Epithelial cell of prostate (primary cell): ENCODE measurements around the gene TRPM1.

ENCODE experiments used
- DNase-seq: peaks from one replicate; pipeline ENCODE4 v3.0.0-alpha.2; 2011; ENCODE audit warnings: low read depth, low spot score
- H3K27ac ChIP-seq: fragments of 450-650 bp; 2 replicates; pipeline ENCODE4 v1.5.1; 2017; ENCODE audit warnings: mild to moderate bottlenecking

The TRPM1 gene

DNA sequence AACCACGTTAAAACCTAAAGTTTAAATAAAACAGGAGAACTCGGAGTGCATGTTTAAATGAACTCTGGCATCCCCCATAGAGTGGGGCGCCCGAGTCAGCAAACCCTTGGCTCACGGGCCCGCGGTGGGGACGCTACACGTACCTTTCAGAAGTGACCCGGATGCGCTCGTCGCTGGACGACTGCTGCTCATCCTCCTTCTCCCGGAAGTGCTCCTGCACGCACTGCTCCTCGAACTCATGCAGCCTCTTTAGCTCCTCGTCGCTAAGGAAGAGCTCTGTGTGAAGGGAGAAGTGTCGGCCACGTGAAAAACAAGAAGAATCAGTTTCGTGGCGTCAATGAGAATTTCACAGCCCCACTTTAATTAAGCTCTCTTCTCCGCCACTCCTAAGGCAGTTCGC lies 75.5 kb downstream of the TRPM1 start:
- H3K27ac ChIP-seq: no peak overlapping the region
- no peak for DNase-seq

DNA sequence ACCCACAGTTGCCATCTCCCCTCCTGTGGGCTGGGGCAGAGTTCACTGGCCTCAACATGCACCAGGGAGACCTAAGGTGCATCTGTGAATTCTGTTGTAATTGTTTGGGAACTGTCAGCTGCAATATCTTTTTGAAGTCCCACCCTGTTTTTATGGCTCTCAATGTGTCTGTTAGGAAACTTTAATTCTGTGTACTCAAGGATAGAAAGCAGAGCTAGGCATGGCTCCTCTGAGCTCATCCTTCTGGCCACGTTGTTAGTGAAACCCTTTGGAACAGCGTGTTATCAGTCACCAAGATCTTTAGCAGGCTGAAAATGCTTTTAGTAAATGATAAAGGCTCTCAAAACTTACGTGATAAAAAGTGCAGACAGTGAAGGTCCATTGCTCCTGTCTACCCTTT lies 76.5 kb downstream of the TRPM1 start:
- no peak for DNase-seq
- H3K27ac ChIP-seq: peak overlapping the region; percentile 95

DNA sequence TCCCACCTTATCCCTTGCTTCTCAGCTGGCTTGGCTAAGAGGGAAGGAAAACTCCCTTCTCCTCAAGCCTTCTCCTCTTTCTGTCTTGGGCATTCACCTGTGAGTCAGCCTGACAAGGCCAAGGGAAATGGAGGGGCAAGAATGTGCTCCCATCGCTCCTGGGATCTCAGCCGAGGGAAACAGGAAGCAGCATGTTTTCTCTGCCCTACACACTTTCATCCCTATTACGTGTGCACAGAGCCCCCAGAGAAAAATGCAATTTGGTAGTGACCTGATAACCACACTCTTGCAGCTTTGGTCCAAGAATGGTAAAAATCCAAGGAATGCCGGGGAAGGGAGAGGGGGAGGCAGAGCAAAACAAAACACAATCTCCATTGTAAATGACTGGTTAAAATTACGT lies 77.2 kb downstream of the TRPM1 start:
- H3K27ac ChIP-seq: peak overlapping the region; percentile 95
- peak; percentile 55 for DNase-seq

DNA sequence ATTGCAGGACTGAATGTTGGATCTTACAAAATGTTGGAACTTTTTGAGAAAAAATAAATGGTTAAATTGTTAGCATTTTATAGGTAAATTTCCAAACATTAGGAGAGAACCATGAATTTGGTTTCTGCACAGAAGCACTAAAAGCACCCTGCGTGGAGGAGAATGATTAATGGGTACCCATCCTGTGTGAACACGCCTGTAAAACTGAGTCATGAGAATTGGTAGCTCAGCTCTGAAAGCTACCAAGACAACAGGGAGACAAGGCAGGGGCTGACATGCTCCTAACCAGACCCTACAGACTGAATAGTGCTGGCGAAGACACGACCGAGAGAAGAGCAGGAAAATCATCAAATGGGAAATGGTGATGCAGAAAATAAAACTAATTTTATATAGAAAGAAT lies 77.7 kb downstream of the TRPM1 start:
- H3K27ac ChIP-seq: peak overlapping the region; percentile 95
- peak; percentile 74 for DNase-seq

DNA sequence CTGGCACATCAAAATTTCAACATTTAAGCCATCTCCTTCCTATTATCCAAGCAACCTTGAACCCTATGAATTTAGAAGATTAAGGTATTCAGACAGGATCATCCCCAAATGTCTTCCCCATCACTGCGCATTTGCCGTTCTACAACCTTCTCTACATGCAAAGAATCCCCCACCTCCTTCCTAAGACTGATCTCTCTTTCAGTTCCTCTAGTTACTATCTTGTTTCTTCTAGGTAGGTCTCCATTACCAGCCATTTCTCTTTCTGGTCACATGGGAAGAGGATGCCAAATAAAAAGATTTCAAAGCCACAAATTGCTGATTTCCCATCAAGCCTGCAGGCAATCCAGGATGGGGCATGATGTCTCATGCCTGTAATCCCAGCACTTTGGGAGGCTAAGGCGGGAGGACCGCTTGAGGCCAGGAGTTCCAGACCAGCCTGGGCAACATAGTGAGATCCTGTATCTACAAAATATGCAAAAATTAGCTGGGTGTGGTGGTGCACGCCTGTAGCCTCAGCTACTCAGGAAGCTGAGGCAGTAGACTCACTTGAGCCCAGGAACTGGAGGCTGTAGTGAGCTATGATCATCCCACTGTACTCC lies 80.4 kb downstream of the TRPM1 start:
- H3K27ac ChIP-seq: no peak overlapping the region
- no peak for DNase-seq

DNA sequence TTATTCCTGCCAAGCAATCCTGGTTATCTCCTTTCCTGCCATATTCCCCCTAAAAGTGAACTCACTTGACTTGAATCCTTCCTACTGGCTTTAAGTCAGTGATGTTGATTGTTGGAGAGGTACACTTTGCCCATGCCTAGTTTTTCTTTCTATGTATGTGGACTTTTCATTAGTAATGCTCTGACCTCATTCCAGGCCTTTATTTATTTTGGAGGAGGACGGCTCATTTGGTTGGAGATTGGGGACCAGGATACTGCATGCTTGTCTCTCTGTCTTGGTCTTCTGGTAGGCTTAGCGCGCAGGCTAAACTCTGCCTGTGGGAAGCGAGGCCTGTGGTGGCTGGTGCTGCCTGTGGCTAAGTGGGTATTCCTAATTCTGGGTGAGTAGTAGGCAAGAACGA lies 81.0 kb downstream of the TRPM1 start:
- no peak for DNase-seq
- no peak overlapping the region for H3K27ac ChIP-seq

DNA sequence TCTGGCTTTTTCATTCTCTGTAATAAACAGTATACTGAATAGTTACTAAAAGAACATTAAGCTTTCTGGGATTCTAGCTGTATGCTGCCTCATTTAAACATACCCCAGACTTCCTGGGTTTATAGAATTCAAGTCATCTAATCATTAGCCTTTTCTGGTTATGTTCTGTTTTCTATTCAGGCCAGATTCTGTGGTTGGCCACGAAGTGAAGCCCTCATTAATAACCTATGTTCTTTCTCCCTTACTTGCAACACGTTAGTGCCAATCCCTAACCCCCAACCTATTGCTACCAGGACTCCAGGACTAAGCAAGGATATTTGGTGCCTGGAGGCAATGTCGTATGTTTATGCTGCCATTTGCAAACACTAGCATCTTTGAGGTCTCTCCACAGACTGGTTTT lies 81.5 kb downstream of the TRPM1 start:
- H3K27ac ChIP-seq: no peak overlapping the region
- DNase-seq: no peak

DNA sequence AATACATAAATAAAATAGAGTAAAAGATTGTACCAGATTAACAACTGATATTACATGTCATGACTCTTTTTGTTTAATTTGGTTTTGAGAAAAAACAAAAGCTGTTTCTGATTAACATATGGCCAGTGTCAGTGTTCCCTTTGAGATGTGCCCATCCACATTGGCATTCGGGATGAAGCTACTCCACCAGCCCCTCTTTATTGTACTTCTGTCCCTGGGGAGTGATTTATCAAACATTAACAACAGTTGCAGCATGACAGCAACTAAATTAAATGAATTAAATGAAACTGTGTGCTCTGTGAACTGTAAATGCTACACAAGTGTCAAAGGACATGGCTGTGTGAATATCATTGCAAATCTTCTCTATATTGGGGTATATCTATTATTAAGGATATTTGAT lies 84.2 kb downstream of the TRPM1 start:
- DNase-seq: no peak
- no peak overlapping the region for H3K27ac ChIP-seq

DNA sequence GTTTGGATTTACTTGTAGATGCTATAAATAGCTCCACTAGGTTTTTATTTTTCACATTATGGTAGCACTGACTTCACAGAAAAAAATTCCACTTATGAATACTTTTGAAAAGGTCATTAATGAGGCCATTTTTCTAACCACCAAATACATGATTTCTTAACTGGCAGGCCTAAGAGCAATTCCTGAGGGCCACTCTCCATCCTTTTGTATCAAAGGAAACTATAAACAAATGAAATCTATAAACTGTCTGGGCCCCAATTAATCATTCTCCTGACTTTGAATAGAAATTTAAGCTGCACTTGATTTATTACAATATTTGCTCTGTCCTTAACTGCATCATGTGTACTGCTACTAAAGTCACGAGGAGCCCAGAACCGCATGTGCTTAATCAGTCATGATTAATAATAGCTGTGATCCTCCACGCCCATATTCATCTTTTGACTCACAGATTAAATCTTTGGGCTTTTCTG lies 85.0 kb downstream of the TRPM1 start:
- peak; percentile 52 for DNase-seq
- H3K27ac ChIP-seq: no peak overlapping the region

DNA sequence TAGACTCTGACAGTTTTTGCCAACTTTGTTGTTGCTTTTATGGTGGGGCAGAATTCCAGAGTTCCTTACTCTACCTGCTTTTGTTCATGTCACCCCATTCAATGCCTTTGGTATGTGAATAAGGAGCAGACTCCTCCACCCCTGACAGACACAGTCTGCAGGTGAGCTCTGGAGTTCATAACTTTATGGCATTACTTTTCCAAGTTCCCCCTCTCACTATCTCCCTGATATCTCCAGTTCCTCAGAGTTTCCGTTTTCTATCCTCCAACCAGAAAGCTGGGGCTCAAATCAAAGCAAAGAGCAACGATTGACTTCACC lies 87.0 kb downstream of the TRPM1 start:
- no peak overlapping the region for H3K27ac ChIP-seq
- no peak for DNase-seq

DNA sequence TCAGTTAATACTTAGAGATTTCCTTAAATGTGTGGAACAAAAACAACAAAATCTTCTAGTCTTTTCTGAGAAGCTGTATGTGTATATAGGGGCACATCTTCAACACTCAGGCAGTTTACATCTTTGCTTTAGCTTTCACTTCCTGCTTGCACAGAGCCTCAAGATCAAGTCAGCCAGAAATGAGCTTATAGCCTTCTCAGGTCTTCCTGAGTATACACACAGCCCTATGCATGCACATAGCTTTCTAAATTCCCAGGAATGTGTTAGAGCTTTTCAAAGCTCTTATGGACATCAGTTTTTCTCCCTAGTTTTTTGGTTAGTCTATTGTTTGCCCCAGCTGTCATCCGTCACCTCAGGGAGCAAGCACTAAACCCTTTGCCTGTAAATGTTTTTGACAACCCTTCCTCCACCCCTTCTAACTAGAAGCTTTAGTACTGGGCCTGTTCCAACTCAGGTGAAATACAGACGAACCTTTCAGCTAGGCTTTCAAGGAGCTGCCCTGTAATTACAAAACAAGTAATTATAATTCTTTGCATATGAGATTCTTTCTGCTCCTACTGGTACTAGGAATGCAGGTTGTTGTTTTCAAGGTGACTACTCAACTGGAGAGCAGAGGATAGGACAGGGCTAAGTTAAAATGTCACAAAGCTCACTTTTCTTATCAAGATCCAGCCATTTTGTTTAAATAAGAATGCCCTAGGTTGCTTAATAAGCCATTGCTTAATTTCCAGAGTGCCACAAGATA lies 87.5 kb downstream of the TRPM1 start:
- no peak overlapping the region for H3K27ac ChIP-seq

DNA sequence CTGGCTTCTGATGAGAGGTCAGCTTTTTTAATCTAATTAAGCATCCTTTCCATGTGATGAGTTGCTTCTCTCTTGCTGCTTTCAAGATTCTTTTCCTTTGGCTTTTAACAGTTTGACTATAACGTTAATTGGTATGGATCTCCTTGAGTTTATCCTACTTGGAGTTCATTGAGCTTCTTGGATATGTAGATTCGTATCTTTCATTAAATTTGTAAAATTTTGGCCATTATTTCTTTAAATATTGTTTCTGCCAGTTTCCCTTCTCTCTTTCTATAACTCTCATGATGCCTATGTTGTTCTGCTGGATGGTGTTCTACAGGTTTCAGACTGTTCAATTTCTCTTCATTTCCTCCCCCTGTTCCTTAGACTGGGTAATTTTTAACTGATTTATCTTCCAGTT lies 89.1 kb downstream of the TRPM1 start:
- no peak overlapping the region for H3K27ac ChIP-seq
- DNase-seq: no peak

More for the DNA sequence above, 87.5 kb downstream of the TRPM1 start:
- DNase-seq: no peak

DNA sequence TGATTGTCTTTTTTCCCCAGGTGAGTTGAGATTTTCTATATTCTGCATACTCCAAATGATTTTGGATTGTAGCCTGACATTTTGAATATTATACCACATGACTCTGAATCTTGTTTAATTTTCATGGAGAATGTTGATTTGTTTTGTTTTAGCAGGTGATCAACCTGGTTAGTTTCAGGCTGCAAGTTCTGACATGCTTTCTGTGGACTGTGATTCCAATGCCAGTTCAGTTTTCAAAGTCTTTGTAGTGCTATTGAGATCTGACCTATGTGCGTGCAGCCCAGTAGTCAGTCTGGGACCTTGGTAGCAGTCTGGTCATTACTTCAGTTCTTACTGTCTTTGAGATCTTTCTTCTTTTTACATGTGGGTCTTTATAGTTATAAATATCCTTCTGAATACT lies 91.5 kb downstream of the TRPM1 start:
- no peak overlapping the region for H3K27ac ChIP-seq
- no peak for DNase-seq

DNA sequence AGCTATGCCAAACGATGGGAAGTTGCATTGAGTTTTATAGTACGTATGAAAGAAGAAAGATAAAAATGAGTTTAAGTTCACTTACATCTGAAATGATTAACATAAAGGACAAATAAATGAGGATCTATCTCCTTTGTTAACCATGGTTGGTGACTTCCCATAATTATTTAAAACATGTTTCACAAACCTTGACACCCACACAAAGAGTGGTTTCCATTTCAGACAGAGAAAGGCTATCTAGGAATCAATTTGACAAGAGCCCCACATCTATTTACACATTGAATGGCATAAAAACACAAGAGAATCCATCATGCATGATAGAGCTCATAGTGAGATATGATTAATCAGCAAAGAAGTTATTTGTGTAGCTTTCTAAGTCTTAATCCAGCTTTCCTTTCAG lies 95.9 kb downstream of the TRPM1 start:
- DNase-seq: no peak
- no peak overlapping the region for H3K27ac ChIP-seq

DNA sequence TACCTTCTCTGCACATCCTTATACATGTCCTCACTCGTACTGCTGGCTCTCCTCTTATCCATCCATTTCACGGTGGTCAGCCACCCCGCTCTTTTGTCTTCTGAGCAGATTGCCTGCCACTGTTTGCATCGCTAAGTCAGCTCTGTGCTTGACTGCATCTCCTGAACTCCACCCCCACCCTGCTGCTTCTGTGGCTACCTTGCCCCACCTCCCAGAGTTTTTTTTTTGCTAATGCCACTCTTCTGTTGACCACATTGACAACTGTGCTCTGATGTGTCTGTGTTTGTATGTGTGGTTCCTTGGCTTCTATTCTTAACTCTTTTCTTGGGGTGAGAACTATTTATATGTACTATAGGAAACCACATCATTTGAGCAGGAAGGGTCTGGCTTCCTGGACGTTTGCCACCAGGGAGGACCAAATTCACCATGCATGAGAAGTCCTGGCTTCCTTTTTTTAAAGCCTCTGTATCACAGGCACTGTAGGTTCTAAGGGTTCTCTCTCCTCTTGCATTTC lies 97.2 kb downstream of the TRPM1 start:
- no peak for DNase-seq
- no peak overlapping the region for H3K27ac ChIP-seq

DNA sequence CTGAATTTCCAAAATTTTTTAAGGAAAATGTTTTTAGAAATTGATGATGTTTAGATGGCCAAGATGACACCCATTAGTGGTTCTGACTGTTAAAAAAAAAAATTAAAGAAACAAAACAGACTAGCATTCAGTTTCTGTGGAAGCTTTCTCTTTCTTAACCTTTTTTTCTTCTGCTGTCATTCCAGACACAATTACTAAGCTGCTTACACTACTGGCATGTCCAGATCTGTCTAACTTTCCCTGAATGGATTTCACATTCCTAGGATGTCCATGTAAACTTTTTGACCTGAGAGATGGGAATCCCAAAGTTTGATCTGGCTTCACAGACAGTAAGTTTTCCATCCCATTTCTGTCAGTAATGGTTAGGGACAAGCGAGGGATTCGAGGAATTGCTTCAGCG lies 99.8 kb downstream of the TRPM1 start:
- H3K27ac ChIP-seq: peak overlapping the region; percentile 62
- no peak for DNase-seq

DNA sequence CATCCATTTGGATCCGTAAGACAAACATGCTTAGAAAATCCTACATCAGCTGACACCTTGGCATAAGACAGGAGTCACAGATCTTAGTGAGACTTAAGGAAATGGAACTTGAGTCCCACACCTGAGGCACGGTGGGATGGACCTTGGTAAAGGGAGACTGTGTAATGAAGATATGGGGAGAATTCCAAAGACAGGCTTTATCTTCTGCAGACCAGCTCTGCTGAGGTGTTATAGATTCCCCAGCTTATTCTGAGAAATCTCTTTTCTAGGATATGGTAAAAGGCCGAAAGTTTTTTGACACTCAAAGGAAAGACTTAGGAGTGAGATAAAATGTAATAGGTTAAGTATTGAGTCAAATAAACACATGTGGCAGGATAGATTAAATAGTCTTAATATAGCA lies 101.8 kb downstream of the TRPM1 start:
- no peak overlapping the region for H3K27ac ChIP-seq
- no peak for DNase-seq

DNA sequence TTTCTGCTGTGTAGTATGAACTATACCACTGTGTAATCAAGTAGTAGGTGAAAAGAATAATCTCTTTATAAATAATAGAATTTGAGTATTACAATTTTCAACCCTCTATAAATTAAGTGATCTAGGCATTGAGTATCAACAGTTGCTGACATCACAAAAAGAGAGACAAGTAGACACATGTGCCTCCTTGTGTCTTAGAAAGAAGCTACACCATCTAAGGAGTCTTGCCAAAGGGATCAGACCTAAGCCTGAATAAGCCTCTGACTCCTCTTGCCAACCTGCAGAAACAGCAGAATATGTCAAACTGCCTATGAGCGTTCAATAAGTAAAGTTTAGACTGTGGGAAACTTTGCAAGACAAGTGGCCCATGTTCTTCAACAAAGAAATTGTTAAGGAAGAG lies 104.3 kb downstream of the TRPM1 start:
- H3K27ac ChIP-seq: no peak overlapping the region
- DNase-seq: no peak

DNA sequence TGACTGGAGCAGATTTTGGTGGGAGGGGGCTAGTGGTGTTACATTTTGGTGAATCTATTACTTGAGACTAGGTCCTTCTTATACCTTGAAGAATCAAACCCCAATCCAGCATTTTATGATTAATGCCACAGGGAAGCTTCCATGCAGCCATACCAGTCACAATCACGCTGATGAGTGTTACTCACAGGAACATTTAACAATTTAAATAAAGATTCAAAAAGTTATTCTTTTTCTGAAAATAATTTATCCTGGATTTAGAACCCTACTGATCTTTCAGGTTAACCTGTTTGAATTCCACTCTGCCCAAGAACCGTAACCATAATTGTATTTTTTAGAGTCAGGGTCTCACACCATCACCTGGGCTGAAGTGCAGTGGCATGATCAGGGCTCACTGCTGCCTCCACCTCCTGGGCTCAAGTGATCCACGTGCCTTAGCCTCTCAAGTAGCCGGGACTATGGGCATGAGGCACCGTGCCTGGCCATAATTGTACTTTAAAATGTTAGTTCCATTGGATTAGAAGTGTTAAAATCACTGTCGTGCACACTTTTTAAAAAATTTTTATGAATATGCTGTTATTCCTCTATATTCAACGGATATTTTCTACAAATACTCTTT lies 109.2 kb downstream of the TRPM1 start:
- H3K27ac ChIP-seq: peak overlapping the region; percentile 85
- no peak for DNase-seq

DNA sequence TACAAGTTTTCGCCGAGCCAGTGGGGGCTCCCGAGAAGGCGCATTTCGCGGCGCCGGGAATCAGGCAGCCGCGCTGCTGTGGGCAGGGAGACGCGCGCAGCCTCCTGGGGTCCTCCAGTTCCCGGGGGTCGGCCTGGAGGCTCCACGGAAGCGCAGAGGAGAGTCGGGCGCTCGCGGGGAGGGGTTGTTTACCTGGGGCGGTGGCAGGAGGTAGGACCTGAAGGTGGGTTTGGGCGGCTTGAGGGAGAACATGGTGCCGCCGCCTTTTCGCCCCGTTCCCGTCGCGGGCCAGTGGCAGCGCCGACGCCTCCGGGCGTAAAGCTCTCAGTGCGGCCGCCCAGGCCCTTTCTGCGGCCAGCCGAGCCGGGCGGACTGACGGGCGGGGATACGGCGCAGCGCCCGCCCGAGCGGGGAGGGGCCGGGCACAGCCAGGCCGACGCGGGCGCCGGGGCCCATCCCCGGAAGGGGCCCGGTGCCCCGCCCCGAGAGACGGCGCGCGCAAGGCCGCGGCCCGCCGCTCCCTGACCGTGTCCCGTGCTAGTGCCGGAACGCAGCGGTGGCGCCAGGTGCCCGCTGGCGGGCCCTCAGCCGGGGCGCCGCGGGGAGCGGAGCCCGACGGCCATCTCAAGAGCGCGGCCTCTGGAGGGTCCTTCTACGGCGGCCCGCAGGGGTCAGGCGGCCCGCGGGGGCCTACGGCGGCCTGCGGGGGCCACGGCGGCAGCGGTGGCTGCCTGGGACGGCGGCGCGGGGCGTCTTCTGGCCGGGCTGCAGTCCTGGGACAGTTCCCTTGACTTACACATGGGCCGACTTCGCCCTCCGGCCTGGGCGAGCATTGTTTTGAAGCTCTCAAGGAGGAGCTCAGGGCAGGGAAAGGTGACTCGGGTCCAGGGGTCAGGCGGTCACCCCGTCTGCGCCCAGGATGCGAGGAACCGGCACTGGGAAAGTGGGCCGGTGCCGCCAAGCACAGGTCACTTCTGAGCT lies 110.0 kb downstream of the TRPM1 start, which contains the start of gene MTMR10:
Gene MTMR10 (minus strand): TSS at position 374 of the 981 bp plus-strand sequence. CDS start 122 bp downstream, at position 252.
- DNase-seq: no peak
- peak within 1 kb of the TSS; percentile 85 for H3K27ac ChIP-seq
